Effector memory CD4-positive, alpha-beta T cell (primary cell): ENCODE results near the gene KCNQ5.

Source experiments
- DNase-seq, 3 donors: peaks; one replicate each; pipeline ENCODE4 v3.0.0-alpha.2; 2020
- H3K27ac ChIP-seq: 2 replicates; pipeline ENCODE4 v1.7.0; 2013; ENCODE audit warnings: mild to moderate bottlenecking, low read length, moderate library complexity; ENCODE audit not compliant: insufficient read depth, poor library complexity, severe bottlenecking
- H3K27me3 ChIP-seq: replicated peaks from 2 replicates; pipeline ENCODE4 v1.7.0; 2013; ENCODE audit warnings: mild to moderate bottlenecking, low read length; ENCODE audit not compliant: insufficient read depth, control insufficient read depth, poor library complexity, severe bottlenecking
- H3K36me3 ChIP-seq: 2 replicates; pipeline ENCODE4 v1.7.0; 2013; ENCODE audit warnings: mild to moderate bottlenecking, low read length, moderate library complexity; ENCODE audit not compliant: control insufficient read depth, insufficient read depth
- H3K4me1 ChIP-seq: 2 replicates; pipeline ENCODE4 v1.7.0; 2013; ENCODE audit warnings: low read length, mild to moderate bottlenecking; ENCODE audit not compliant: control insufficient read depth, insufficient read depth, poor library complexity, severe bottlenecking
- H3K4me3 ChIP-seq: 2 replicates; pipeline ENCODE4 v1.7.0; 2013; ENCODE audit warnings: low read length, low read depth, mild to moderate bottlenecking; ENCODE audit not compliant: insufficient read depth, poor library complexity, severe bottlenecking
- H3K9me3 ChIP-seq: 2 replicates; pipeline ENCODE4 v1.7.0; 2013; ENCODE audit warnings: mild to moderate bottlenecking, low read length, moderate library complexity; ENCODE audit not compliant: control insufficient read depth

The KCNQ5 gene

DNA sequence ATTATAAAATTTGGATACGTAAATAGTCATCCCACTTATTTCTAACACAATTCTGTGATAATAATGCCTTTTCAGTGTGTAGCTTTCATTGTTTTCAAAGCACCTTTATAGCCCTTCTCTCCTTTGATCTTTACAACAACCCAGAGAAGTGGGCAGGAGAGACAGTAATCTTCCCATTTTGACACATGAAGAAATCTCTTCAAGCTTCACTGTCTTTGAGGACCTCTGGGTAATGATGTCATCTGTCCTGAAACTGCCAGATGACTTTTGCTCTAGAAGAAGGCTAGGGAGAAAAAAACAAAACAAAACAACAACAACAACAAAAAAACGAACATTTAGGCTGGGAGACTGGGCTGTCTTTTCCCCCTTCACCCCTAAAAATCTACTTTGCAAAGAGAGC lies 203.0 kb downstream of the KCNQ5 start:
- H3K27me3 ChIP-seq = no peaks in the 10 kb centered on the region
- no peaks in the 10 kb centered on the region for H3K36me3 ChIP-seq
- H3K4me3 ChIP-seq = no peak overlapping the region
- no peak overlapping the region for H3K27ac ChIP-seq
- no peak for DNase-seq
- no peaks in the 10 kb centered on the region for H3K4me1 ChIP-seq
- H3K9me3 ChIP-seq = no peaks in the 10 kb centered on the region

DNA sequence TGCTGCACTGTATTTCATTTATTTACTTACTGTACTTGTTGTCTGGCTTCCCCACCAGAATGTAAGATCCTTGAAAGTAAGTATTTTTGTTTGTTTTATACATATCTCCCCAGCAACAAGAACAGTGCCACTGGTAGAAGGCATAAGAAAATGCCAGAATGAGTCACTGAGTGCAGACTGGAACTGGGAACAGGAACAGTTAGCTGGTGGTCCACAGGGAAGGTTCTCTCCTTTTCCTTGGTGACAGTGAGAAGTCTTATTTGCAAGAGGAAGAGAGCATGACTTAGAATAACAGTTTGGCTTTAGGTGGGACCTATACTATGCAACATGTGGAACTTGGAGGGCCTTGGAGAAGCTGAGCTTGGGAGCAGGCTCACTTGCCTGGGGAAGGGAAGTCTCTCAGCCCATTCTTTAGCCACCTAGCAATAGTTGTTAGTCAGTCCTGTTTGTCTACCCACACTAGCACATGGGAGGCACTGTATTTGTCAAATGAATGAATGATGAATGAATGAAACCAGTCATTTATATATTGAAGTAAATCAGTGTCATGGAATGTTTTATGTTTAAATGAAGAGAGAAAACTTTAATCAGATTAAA lies 203.5 kb downstream of the KCNQ5 start:
- no peak for DNase-seq
- no peaks in the 10 kb centered on the region for H3K4me1 ChIP-seq
- no peak overlapping the region for H3K4me3 ChIP-seq
- H3K36me3 ChIP-seq = no peaks in the 10 kb centered on the region
- no peaks in the 10 kb centered on the region for H3K9me3 ChIP-seq
- H3K27me3 ChIP-seq = no peaks in the 10 kb centered on the region
- H3K27ac ChIP-seq = no peak overlapping the region

DNA sequence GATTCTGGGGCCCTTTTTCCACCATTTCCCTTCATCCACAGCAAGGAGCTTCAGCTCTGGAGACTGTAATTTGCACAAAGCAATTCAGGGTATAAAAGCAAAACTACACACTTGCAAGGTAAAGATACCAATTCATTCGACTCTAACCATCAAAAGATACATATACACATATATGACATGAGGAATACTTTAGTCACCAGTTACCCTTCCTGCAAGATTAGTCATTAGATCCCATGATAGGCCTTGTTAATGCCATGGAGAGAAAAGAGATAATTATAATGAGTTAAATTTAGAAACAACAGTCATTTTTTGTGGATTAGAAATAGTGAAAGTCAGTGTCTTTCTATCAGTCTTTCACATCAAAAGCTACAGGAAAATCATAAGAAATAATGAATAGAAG lies 204.2 kb downstream of the KCNQ5 start:
- Histone ChIP-seq H3K27me3 (no peaks in the 10 kb centered on the region), H3K27ac (no peak overlapping the region), H3K9me3 (no peaks in the 10 kb centered on the region), H3K36me3 (no peaks in the 10 kb centered on the region), H3K4me1 (no peaks in the 10 kb centered on the region), H3K4me3 (no peak overlapping the region)
- no peak for DNase-seq

DNA sequence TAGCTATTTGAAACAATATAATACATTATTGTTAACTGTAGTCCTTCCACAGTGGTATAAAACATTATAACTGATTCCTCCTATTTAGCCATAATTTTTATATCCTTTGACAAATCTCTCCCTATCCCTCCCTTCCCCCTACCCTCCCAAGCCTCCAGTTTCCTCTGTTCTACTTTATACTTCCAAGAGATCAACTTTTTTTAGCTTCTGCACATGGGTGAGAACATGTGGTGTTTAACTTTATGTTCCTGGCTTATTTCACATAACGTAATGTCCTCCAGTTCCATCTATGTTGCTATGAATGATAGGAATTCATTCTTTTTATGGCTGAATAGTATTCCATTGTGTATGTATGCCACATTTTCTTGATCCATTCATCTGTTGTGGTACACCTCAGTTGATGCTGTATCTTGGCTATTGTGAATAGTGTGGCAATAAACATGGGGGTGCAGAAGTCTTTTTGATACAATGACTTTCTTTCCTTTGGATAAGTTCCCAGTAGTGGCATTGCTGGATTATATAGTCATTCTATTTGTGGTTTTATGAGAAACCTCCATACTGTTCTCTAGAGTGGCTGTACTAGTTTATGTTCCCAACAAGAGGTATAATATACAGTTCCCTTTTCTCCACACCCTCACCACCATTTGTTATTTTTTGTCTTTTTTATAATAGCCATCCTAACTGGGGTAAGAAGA lies 205.0 kb downstream of the KCNQ5 start:
- no peaks in the 10 kb centered on the region for H3K4me1 ChIP-seq
- H3K9me3 ChIP-seq = no peaks in the 10 kb centered on the region
- no peaks in the 10 kb centered on the region for H3K36me3 ChIP-seq
- no peak overlapping the region for H3K4me3 ChIP-seq
- DNase-seq = no peak
- no peak overlapping the region for H3K27ac ChIP-seq
- H3K27me3 ChIP-seq = no peaks in the 10 kb centered on the region

DNA sequence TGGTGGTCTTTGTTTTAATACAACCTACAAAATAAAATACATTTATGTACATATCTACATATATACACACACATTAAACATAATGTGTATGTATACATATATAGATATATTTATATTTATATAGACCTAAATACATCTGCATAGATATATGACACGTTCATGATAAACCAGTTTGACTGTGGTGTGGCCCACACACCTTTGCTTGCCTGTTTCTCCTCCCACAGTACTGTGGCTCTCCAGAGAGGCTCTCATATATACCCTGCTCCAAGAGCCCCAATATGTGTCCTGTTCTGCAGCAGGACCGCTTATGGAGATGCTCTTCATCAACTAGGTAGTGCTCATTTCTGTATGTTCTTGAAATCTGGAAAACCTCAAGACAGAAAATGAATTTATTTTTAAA lies 207.0 kb downstream of the KCNQ5 start:
- H3K27me3 ChIP-seq = no peaks in the 10 kb centered on the region

DNA sequence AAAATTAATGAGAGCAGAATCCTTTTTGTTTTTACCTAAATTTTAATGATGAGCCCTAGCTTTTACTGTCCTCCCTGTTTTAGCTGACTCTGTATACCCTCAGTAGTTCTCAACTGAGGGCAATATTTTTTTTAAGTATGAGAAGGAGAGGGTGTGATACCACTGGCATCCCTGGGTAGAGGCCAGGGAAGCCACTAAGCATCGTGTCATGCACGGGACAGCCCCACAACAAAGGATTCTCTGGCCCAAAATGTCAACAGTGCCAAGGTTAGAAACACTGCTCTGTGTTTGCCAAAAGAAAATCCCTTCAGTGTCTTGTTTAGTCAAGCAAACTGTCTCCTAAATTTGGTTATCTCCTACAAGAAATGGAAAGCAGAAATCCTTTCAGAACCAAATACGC lies 210.4 kb downstream of the KCNQ5 start:
- H3K36me3 ChIP-seq = no peaks in the 10 kb centered on the region
- H3K4me3 ChIP-seq = no peak overlapping the region
- no peaks in the 10 kb centered on the region for H3K9me3 ChIP-seq
- no peak overlapping the region for H3K27ac ChIP-seq
- no peaks in the 10 kb centered on the region for H3K4me1 ChIP-seq
- no peak for DNase-seq
- no peaks in the 10 kb centered on the region for H3K27me3 ChIP-seq

More for the DNA sequence above, 207.0 kb downstream of the KCNQ5 start:
- Histone ChIP-seq H3K27ac (no peak overlapping the region), H3K36me3 (no peaks in the 10 kb centered on the region), H3K4me1 (no peaks in the 10 kb centered on the region), H3K4me3 (no peak overlapping the region), H3K9me3 (no peaks in the 10 kb centered on the region)
- no peak for DNase-seq

DNA sequence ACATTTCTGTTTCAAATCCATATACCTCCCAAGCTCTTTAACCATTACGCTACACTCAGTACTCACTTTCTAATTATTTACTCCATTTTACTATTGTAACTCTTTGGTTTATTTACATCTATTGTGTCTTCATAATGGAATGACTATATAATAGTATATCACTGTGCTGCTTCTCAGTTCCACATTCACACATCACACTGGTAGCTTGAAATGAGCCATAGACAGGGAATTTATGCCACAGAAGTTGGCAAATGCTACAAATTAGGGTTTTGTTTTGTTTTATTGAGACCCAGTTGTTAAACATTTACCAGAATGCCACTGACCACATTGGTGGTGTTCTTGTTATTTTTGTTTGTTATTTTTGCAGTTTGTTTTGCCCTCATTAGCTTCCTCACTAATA lies 213.9 kb downstream of the KCNQ5 start:
- no peak overlapping the region for H3K27ac ChIP-seq
- no peaks in the 10 kb centered on the region for H3K4me1 ChIP-seq
- H3K9me3 ChIP-seq = no peaks in the 10 kb centered on the region
- H3K4me3 ChIP-seq = no peak overlapping the region
- H3K36me3 ChIP-seq = no peaks in the 10 kb centered on the region
- DNase-seq = no peak
- no peaks in the 10 kb centered on the region for H3K27me3 ChIP-seq

DNA sequence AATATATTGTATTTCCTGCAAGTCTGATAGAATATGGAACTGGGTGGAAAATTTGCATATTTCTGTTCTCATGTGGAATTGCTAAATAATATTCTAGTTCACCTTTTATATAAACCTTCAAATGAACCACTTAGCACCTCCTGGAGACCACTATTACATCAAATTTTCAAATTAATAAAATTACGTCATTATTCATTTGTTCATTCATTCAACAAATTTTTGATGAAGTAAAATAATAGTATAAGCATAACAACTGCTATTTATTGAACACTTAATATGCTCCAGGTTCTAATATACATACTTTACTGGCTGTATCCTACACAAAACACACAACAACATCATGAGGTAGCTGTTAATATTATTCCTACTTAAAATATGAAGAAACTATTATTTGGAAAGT lies 215.1 kb downstream of the KCNQ5 start:
- no peaks in the 10 kb centered on the region for H3K4me1 ChIP-seq

DNA sequence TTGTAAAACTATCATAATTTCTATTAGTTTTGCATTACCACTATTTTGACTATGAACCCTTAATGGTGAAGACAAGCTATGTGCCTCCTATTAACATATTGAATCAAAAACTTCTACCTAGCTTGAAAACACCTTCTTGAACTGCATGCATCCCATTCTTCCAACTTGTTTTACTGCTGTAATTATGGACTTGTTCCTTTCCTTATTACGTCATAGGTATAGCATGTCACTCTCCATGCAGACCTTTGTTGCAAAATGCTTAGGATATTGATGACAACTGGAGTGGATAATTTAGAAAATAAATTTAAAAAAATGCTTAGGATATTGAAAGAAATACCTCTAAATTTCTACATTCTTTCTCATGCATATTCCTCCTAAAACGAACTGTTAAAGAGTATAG lies 219.3 kb downstream of the KCNQ5 start:
- DNase-seq = no peak

More for the DNA sequence above, 215.1 kb downstream of the KCNQ5 start:
- H3K27me3 ChIP-seq = no peaks in the 10 kb centered on the region
- no peaks in the 10 kb centered on the region for H3K9me3 ChIP-seq
- no peak overlapping the region for H3K27ac ChIP-seq
- DNase-seq = no peak
- no peaks in the 10 kb centered on the region for H3K36me3 ChIP-seq
- no peak overlapping the region for H3K4me3 ChIP-seq

DNA sequence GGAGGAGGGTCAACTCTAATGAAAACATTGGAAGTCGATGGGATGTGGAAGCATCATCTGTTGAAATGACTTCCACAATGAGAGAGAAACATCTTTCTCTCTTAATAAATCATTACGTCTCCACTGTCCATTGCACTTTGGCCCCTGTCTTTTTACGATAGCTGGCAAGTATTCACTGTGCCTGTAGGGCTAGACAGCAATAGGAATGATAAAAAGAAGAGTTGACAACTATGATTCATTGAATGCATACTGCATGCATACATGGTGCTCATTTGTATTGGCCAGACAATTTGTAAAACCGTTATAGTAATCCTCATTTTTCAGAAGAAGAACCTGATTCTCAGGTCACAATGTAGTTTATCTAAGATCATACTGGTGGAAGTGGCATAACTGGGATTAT lies 220.3 kb downstream of the KCNQ5 start:
- H3K4me1 ChIP-seq = no peaks in the 10 kb centered on the region
- no peak overlapping the region for H3K4me3 ChIP-seq
- H3K36me3 ChIP-seq = no peaks in the 10 kb centered on the region
- no peaks in the 10 kb centered on the region for H3K9me3 ChIP-seq
- no peaks in the 10 kb centered on the region for H3K27me3 ChIP-seq
- DNase-seq = no peak
- H3K27ac ChIP-seq = no peak overlapping the region

More for the DNA sequence above, 219.3 kb downstream of the KCNQ5 start:
- no peaks in the 10 kb centered on the region for H3K36me3 ChIP-seq
- no peak overlapping the region for H3K4me3 ChIP-seq
- H3K27ac ChIP-seq = no peak overlapping the region
- H3K4me1 ChIP-seq = no peaks in the 10 kb centered on the region
- H3K27me3 ChIP-seq = no peaks in the 10 kb centered on the region
- H3K9me3 ChIP-seq = no peaks in the 10 kb centered on the region
